Loucy (cell line): Measurements from ENCODE around the gene TAS2R46.

Source experiments
- EZH2phosphoT487 ChIP-seq: fragments of 200-600 bp; IDR thresholded peaks from 2 replicates; pipeline ENCODE4 v1.6.1; 2018; ENCODE audit warnings: antibody characterized with exemption, mild to moderate bottlenecking, moderate library complexity, borderline replicate concordance
- TF ChIP-seq, protein P1 (sequence below): fragments of 200-600 bp; sonication (generic); conservative IDR thresholded peaks from 2 replicates; pipeline ENCODE4 v1.5.1; 2014; ENCODE audit warnings: mild to moderate bottlenecking, antibody characterized with exemption, low read length

DNA sequence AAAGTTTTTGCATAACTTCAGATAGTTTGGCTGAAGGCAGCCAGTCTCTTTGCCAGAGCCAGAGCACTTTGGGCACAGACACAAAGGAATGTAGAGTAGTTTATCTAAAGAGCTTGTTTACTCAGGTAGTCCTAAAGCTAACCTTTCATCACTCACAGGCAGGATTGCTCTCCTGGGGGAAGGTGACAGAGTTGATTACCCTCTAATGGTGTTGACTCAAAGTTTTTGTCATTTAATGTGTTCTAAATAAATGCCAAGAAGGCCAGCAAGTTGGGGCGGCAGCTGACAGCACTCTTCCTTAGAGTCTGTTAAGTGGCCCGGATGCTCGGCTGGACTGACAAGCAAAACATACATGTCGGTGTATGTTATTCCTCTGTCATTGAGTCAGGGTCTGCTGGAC, 9.3 kb upstream of the TAS2R46 start:
- TF ChIP-seq, protein P1, sequence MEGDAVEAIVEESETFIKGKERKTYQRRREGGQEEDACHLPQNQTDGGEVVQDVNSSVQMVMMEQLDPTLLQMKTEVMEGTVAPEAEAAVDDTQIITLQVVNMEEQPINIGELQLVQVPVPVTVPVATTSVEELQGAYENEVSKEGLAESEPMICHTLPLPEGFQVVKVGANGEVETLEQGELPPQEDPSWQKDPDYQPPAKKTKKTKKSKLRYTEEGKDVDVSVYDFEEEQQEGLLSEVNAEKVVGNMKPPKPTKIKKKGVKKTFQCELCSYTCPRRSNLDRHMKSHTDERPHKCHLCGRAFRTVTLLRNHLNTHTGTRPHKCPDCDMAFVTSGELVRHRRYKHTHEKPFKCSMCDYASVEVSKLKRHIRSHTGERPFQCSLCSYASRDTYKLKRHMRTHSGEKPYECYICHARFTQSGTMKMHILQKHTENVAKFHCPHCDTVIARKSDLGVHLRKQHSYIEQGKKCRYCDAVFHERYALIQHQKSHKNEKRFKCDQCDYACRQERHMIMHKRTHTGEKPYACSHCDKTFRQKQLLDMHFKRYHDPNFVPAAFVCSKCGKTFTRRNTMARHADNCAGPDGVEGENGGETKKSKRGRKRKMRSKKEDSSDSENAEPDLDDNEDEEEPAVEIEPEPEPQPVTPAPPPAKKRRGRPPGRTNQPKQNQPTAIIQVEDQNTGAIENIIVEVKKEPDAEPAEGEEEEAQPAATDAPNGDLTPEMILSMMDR = no peak
- no peak for TF ChIP-seq EZH2phosphoT487
